ENCODE data around the gene TOR3A. TPM values are rescaled to one million over a fixed set of nuclear protein-coding genes. Genes with fewer than 3 reads are reported as not detected.

Gene TOR3A
- total and polyA plus RNA-seq, 10 of the 15 experiments (the other 5 are each of a cell fraction or from before 2014, with no cell fraction given) = 8.6 to 87.9 (median 46.3) TPM

DNA sequence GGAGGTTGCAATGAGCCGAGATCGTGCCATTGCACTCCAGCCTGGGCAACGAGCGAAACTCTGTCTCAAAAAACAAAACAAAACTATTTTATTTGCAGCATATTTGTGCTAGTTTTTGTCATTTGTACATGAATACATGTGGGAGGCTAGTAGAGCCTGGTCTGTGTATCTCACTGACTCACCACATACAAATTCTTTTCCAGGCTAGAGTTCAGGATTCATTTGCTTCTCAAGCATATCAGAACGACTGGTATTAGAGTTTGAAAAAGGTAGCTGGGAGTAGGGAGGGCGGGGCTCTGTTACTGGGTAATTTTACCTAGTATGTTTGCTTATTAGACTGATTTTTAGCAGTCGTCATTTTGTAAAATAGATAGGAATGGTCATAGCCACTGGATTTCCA, 4.5 kb upstream of the TOR3A start (continued):
- TF ChIP-seq BCL11A (IDR thresholded peaks at IDR 0.05; ENCODE audit: low read depth, low read length) (no peak), CEBPB (IDR thresholded peaks at IDR 0.05; ENCODE audit: borderline replicate concordance in 1 of 2, low read depth in 2 of 2, low read length in 2 of 2) (no peak), CHD4 (IDR thresholded peaks at IDR 0.05) (no peak)
- TF ChIP-seq, protein P1, sequence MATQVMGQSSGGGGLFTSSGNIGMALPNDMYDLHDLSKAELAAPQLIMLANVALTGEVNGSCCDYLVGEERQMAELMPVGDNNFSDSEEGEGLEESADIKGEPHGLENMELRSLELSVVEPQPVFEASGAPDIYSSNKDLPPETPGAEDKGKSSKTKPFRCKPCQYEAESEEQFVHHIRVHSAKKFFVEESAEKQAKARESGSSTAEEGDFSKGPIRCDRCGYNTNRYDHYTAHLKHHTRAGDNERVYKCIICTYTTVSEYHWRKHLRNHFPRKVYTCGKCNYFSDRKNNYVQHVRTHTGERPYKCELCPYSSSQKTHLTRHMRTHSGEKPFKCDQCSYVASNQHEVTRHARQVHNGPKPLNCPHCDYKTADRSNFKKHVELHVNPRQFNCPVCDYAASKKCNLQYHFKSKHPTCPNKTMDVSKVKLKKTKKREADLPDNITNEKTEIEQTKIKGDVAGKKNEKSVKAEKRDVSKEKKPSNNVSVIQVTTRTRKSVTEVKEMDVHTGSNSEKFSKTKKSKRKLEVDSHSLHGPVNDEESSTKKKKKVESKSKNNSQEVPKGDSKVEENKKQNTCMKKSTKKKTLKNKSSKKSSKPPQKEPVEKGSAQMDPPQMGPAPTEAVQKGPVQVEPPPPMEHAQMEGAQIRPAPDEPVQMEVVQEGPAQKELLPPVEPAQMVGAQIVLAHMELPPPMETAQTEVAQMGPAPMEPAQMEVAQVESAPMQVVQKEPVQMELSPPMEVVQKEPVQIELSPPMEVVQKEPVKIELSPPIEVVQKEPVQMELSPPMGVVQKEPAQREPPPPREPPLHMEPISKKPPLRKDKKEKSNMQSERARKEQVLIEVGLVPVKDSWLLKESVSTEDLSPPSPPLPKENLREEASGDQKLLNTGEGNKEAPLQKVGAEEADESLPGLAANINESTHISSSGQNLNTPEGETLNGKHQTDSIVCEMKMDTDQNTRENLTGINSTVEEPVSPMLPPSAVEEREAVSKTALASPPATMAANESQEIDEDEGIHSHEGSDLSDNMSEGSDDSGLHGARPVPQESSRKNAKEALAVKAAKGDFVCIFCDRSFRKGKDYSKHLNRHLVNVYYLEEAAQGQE (IDR thresholded peaks at IDR 0.05; ENCODE audit: low read depth, low read length) = no peak
- TF ChIP-seq, protein P2, sequence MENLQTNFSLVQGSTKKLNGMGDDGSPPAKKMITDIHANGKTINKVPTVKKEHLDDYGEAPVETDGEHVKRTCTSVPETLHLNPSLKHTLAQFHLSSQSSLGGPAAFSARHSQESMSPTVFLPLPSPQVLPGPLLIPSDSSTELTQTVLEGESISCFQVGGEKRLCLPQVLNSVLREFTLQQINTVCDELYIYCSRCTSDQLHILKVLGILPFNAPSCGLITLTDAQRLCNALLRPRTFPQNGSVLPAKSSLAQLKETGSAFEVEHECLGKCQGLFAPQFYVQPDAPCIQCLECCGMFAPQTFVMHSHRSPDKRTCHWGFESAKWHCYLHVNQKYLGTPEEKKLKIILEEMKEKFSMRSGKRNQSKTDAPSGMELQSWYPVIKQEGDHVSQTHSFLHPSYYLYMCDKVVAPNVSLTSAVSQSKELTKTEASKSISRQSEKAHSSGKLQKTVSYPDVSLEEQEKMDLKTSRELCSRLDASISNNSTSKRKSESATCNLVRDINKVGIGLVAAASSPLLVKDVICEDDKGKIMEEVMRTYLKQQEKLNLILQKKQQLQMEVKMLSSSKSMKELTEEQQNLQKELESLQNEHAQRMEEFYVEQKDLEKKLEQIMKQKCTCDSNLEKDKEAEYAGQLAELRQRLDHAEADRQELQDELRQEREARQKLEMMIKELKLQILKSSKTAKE (IDR thresholded peaks at IDR 0.05; ENCODE audit: low read depth, poor library complexity, severe bottlenecking) = no peak
